GM19397 (cell line): ENCODE measurements around the gene C1QTNF2.
"Not testable (repeated sequence)": the region's sequence is repeated elsewhere in the genome, so short reads cannot be mapped to it uniquely, and the experiment has no call there.

Experiments
- ATAC-seq: cut with Tn5 transposase; IDR thresholded peaks from one replicate; pipeline ENCODE4 v1.9.1; 2021; ENCODE audit warnings: mild to moderate bottlenecking, moderate library complexity; ENCODE audit not compliant: unreplicated experiment

The C1QTNF2 gene

DNA sequence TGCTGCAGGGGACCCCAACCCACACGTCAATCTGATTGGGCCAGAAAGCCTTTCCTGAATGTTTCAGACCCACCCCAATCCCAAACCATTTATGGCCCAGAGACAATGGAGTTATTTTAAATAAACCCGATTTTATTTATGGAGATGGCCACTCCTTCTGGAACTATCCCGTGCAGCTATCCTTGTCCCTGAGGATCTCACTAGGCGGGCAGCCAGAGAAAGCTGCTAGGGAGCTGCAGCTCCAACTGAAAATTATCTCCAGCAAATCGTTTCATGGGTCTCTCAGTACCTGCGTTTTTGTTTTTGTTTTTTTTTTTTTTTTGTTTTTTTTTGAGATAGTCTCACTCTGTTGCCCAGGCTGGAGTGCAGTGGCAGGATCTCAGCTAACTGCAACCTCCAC is 23.0 kb downstream of the C1QTNF2 start:
- no peak for ATAC-seq

- no peak for ATAC-seq
These were observed 27.9 kb downstream of the C1QTNF2 start for GRCh38 chr5:160342413-160342941.

GRCh38 chr5:160341309-160341870 is 29.0 kb downstream of the C1QTNF2 start:
- no peak for ATAC-seq

GRCh38 chr5:160340513-160340912 is 29.9 kb downstream of the C1QTNF2 start:
- not testable (repeated sequence) for ATAC-seq

DNA sequence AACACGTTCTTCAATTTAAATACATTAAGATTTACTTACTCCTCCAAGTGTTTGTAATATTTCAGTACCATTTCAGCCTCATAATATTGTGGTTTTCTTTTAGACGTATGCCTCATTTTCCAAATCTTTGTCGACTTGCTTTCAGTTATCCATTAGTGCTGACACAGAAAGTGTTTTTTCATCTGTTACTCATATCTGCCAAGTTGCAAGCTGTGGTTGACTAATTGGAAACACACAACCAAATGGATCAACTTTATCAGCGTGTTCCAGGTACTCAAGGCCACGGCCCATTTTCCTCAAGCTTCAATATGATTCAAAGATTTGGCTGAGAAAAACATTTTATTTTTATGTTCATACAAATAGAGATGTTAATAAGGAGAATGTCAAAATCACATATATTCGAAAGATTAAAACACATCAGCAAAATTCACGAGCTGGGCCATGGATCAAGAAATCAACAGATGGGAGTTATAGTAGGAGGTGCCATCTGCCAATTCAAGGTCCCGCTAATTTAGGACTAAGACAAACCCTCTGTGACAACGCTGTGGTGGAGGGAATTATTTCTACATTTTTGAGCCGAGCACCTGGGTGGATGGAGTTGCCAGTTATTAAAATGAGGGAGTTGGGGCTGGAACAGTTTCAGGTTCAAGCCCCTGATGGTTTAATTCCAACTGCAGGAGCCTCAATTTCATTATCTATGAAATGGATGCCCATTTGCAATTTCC is 30.9 kb downstream of the C1QTNF2 start:
- ATAC-seq, result no peak

DNA sequence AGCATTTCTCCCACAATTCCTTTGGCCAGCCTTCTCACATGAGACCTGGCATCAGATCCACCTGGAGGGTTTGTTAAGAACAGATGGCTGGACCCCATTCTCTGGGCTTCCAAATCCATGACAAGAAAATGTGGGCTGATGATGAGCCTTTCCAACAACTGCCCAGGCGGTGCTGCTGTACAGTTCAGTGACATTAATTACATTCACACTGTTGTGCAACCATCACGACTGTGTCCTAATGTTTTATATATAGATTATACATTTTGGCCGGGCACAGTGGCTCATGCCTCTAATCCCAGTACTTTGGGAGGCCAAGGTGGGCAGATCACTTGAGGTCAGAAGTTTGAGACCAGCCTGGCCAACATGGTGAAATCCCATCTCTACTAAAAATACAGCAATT is 35.7 kb downstream of the C1QTNF2 start:
- not testable (repeated sequence) for ATAC-seq

DNA sequence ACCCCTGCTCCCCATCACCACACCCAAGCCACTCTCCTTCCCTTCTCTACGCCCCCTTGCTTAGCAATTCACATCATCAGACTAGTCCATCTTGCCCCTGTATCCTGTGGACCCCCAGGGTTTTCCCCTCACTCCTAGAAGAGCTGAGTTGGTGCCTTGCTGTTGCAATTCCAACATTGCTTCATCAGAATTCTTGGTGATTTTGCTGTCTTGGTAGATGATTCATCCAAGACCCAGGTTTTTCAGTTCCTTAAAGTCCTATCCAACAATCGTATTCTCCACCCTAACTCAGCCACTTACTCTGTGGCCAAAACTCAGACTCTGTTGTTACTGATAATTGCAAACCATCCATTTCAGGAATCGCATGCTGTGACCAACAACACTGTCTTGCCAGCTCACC is 36.7 kb downstream of the C1QTNF2 start:
- ATAC-seq, result no peak

- ATAC-seq, result no peak
These were observed 40.2 kb downstream of the C1QTNF2 start for GRCh38 chr5:160330212-160330611.

GRCh38 chr5:160327818-160328217 is 42.6 kb downstream of the C1QTNF2 start:
- ATAC-seq, result no peak

DNA sequence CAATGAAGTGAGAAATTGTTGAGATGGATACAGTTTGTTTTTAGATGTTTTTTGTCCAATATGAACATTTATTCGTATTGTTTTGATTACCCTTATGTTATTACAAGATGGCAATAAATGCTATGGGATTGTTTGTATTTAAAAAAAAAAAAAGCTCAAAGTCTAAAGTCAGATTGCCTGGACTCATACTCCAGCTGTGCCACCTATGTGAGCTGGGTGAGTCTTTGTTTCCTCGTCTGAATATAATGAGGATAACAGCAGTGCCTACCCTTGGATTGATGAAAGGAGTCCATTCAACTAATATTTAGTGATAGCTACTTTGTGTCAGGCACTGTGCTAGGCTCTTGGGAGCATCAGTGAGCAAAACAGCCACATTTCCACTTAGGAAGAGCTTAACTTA is 43.4 kb downstream of the C1QTNF2 start:
- ATAC-seq, result no peak

DNA sequence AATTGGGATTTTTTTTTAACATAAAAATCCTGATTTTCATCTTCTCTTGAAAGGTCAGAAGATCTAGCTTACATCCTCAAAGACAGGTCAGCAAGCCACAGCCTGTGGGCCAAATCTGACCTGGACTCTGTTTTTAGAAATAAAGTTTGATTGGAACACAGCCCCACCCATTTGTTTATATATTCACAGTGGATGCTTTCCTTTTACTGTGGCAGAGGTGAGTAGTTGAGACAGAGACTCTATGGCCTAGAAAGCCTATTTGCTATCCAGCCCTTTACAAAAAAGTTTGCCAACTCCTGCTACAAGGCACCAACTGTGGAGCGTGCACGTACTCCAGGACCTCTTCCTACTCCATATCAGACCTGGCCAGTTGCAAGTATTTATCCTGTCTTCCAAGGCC is 44.7 kb downstream of the C1QTNF2 start:
- ATAC-seq, result no peak

DNA sequence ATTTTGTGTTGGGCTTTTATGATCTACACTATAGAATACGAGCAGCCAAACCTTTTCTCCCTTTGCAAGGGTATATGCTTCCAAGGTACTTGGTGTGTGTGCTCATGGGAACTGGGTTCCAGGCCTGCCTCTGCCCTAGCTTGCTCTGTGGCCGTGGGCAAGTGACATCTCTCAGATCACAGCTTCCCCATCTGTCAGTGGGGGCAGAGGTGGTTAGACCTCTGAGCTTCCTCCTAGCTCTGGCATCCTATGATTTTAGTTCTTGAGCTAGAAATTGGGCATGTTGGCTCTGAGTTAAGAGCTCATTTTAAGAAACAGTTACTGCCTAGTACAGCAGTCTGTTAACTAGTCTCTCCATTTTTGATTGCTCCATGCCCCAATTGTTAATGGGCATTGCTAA is 45.5 kb downstream of the C1QTNF2 start:
- ATAC-seq, result no peak

DNA sequence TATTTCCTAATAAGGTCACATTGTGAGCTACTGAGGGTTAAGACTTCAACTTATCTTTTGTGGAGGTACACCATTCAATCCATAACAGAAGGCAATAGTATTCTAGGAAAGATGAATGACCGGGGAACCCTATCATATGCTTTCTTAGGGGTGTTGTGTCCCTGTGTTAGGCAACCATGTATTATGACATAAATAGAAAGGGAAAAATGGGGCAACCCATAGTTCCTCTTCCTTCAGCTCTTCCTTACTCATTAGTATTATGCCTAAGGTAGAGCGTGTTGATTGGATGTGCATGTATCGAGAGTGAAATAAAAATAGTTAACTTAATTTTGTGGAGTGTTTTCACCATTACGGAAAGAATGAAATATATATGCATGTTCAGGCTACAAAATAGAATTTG is 52.0 kb downstream of the C1QTNF2 start:
- ATAC-seq, result no peak

DNA sequence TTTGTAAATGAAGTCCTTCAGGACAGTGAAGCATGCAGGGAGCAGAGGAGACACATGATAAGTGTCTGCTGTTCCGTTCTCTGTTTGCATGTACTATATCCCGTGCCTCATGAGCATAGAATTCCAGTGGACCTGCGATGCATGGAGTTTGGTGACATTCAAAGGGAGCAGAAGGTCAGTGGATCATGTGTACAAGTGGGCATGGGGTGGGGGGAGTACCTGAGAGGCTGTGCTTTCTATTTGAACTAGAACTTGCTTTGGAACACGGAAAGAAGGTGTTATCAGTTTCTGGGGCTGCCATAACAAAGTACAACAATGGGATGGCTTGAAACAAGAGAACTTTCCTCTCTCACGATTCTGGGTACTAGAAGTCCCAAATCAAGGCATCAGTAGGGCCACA is 53.0 kb downstream of the C1QTNF2 start:
- no peak for ATAC-seq

GRCh38 chr5:160315968-160316367 is 54.5 kb downstream of the C1QTNF2 start:
- no peak for ATAC-seq

DNA sequence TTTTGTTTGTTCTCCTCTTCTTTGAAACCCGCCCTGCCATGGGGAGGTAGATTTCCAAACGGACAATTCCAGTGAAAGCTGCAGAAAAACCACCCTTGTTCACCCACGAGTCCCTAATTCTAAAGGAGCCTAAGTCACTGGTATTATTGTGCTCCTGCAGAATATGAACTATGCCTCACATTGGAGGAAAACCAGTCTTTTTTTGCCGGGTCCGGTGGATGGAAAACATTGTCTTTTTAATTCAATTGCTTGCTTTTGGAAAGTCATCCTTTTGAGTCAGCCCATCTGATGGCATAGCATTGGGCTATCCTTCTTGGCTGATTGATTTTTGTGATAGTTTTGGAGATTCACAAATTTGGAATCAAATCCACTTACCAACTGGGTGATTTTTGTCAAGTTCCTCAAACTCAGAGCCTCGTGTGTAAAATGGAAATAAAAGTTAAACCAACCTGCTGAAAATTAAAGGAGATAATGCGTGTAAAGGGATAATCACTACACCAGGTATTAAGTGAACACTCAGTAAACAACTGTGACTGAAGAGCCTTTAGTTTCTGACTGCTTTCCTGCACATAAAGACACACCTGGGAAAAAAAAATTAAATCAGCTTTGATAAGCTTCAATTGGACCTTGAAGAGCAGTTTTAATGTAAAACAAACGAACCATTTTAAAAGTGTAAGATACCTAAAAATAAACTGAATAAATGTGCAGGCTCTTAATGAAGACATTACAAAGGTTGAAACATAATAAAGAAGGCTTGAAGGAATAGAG is 57.3 kb downstream of the C1QTNF2 start:
- no peak for ATAC-seq

DNA sequence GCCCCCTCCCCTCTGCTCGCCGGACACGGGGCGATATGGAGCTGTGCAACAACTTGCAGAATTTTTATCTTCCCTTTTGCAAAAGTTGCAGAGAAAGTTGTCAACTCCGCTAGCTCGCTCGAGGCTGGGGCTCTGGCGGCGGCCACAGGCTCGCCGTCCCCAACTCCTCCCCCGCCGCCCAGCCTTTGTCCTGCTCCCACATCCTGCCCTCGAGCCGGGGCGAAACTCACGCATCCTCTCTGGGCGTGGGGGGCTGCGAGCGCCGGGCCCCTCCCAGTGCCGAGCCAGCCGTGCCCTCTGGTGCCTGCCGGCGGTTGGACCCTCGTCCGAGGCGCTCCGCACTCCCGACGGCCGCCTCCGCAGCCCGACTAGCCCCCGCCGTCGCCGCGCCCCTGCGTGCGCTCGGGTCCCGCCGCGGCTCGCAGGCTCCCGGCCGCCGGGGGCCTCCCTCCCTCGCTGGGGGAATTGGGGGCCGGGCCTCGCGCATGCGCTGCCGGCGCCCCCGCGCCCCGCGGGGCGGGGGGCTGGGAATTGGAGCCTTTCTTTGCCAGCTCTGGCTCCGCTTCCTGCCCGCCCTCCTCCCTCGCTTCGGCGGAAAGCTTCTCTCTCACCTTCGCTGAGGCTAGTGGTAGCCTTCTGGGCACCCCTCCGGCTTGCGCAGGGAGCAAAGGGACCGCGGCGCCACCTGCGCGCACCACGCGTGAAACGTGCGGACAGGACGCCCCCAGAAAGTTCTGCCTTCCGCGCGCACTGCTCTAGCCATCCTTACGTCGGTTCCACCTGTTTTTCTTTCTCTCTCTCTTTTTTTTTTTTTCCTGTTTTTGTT is 58.1 kb downstream of the C1QTNF2 start, which contains the start of gene CCNJL:
TSS of gene CCNJL (minus strand) at position 431 of the 826 bp plus-strand sequence. CDS start 641 bp downstream, outside the sequence.
- ATAC-seq, result peak; percentile 46

DNA sequence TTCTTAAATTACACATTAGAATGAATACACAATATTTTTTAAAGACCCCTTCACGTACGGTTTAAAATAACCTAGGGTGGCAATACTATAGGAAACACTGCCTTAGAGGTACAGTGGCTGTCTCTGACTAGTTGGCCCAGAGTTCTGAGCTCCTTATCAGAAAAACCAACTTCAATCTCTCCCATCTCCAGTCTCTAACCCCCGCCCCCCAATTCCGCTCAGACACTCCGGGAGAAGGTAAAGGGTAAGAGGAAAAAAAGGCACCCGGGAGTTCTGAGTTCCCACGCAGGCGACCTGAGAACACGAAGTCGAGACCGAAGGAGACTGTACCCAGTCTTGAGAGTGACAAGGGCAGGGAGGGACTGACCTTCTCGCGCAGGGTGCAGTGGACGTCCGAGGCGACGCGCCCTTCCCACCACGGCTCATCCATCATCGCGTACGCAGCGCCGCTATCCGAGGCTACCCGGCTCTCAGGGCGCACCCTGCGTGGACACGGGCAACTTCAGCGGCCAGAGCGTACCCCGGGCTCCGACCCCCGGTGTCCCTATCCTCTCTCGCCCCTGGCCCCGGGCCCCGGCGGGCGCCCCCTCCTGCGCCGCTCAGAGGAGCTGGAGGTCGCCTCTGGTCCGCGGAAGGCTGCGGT is 58.8 kb downstream of the C1QTNF2 start:
- peak; percentile 10 for ATAC-seq

DNA sequence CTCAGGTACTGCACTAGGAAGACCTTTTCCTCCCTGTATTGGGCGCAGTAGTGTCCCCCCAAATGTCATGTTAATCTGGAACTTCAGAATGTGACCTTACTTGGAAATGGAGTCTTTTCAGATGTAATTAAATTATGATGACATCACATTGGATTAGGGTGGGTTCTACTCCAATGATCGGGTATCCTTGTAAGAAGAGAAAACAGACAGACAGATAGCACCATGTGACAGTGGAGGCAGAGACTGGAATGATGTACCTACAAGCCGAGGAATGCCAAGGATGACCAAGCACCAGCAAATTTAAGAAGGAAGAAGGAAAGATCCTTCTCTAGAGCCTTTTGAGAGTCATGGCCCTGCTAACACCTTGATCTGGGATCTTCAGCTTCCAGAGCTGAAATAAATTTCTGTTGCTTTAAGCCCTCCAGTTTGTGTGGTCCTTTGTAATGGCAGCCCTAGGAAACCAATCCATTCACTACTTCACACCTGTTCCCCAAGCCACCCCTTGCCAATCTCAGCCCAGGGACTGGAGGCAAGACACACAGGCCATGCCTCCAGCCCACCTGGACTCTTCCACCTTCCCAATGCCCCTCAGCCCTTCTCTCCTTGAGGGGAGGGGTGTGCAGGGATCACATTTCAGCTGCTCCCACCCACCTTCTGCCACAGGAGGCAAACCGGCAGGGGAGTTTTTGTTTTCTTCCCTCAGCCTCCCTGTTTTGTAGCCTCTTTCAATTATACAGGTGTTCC is 59.7 kb downstream of the C1QTNF2 start:
- ATAC-seq, result no peak

GRCh38 chr5:160310140-160310539 is 60.3 kb downstream of the C1QTNF2 start:
- no peak for ATAC-seq
